Fibroblast of the aortic adventitia (primary cell): ENCODE measurements around the gene FOLR2. TPM values are rescaled to one million over a fixed set of nuclear protein-coding genes. Genes with fewer than 3 reads are reported as not detected.

Experiments used
- DNase-seq: peaks from one replicate; pipeline ENCODE4 v3.0.0-alpha.2; 2010; ENCODE audit warnings: low read depth
- H3K4me3 ChIP-seq: 2 replicates; pipeline ENCODE4 v1.5.1; 2011; ENCODE audit warnings: low read depth, mild to moderate bottlenecking, control low read depth, low read length, moderate library complexity
- total RNA-seq: library from RNA; depleted of rRNA; stranded (reverse); fragments of >200 nt; gene quantifications from 2 replicates; pipeline ENCODE4 v1.2.3, GENCODE V29; 2012; ENCODE audit warnings: low replicate concordance
- TF ChIP-seq, protein P1 (sequence below): IDR thresholded peaks from 2 replicates; pipeline ENCODE4 v1.5.1; 2011; ENCODE audit warnings: mild to moderate bottlenecking, low read length, control low read depth, inconsistent platforms; ENCODE audit not compliant: insufficient read depth

Gene FOLR2
- total RNA-seq, 1 donor, result not detected

- DNase-seq, result peak; percentile 68
- TF ChIP-seq, protein P1, sequence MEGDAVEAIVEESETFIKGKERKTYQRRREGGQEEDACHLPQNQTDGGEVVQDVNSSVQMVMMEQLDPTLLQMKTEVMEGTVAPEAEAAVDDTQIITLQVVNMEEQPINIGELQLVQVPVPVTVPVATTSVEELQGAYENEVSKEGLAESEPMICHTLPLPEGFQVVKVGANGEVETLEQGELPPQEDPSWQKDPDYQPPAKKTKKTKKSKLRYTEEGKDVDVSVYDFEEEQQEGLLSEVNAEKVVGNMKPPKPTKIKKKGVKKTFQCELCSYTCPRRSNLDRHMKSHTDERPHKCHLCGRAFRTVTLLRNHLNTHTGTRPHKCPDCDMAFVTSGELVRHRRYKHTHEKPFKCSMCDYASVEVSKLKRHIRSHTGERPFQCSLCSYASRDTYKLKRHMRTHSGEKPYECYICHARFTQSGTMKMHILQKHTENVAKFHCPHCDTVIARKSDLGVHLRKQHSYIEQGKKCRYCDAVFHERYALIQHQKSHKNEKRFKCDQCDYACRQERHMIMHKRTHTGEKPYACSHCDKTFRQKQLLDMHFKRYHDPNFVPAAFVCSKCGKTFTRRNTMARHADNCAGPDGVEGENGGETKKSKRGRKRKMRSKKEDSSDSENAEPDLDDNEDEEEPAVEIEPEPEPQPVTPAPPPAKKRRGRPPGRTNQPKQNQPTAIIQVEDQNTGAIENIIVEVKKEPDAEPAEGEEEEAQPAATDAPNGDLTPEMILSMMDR, result no peak
- peak overlapping the region; percentile 91 for H3K4me3 ChIP-seq
Observed at GRCh38 chr11:72223615-72224563, 7.3 kb downstream of the FOLR2 start.

- peak within 1 kb of the TSS; percentile 91 for H3K4me3 ChIP-seq
- no peak for DNase-seq
- TF ChIP-seq, protein P1, result no peak
Observed at GRCh38 chr11:72224564-72225410, 8.2 kb downstream of the FOLR2 start, which contains the start of gene INPPL1. TSS of gene INPPL1 (plus strand) at chr11:72224767. CDS start at chr11:72224985, 218 bp downstream.

- TF ChIP-seq, protein P1, result no peak
- H3K4me3 ChIP-seq, result peak overlapping the region; percentile 91
- no peak for DNase-seq
Observed at GRCh38 chr11:72225411-72225951, 8.9 kb downstream of the FOLR2 start.

DNA sequence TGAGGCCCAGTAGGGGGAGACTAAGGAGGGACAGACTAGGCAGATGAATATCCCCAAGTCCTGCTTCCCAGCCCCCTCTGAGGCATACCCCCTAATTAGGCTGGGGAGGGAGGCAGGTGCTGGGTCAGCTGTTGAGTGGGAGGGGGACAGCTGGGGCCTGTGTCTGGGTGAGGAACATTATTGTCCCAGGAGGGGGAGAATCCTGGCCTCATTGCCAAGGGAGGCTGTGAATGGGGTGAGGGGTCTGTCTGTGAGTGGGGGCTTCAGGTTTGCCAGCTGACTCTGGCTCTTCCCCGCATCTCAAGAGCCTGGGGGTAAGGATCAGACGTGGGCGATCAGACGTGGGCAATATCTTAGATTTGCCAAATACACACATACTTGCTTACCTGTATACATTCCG lies 10.1 kb downstream of the FOLR2 start:
- TF ChIP-seq, protein P1, result no peak
- H3K4me3 ChIP-seq, result no peak overlapping the region
- DNase-seq, result no peak

GRCh38 chr11:72227316-72228228 lies 11.0 kb downstream of the FOLR2 start:
- no peak for DNase-seq
- H3K4me3 ChIP-seq, result no peak overlapping the region
- TF ChIP-seq, protein P1, result no peak
